ENCODE results near the gene LARGE2.

LARGE2 gene

GRCh38 chr11:45974806-45975205, 52.4 kb downstream of the LARGE2 start (continued):
- TF ChIP-seq BCL11A (tag by site-specific recombination; IDR thresholded peaks at IDR 0.05; ENCODE audit: low read depth) = no peak
